Stimulated activated effector memory CD8-positive, alpha-beta T cell treated with anti-CD3 and anti-CD28 coated beads, Interleukin-12 subunit alpha, Interleukin-12 subunit beta, amount 100 ng/mL, for 72 hours (primary cell): Measurements from ENCODE around the gene ZSCAN12.
"Not testable (repeated sequence)": the region's sequence is repeated elsewhere in the genome, so short reads cannot be mapped to it uniquely, and the experiment has no call there.

ENCODE experiments used
- ATAC-seq: fragments of 150-1000 bp; cut with Tn5 transposase; 2 replicates; pipeline ENCODE4 v1.10.0; 2021
- DNase-seq, 2 donors: peaks; one replicate each; pipeline ENCODE4 v3.0.0; 2021 to 2022; ENCODE audit warnings: low spot score in 2 of 2
- H3K27ac Mint-ChIP-seq: one replicate; pipeline ENCODE4 v1.8.0; 2022; ENCODE audit warnings: mild to moderate bottlenecking, mixed read lengths
- H3K36me3 Mint-ChIP-seq: one replicate; pipeline ENCODE4 v1.8.0; 2022; ENCODE audit warnings: mild to moderate bottlenecking, mixed read lengths
- H3K4me1 Mint-ChIP-seq: one replicate; pipeline ENCODE4 v1.8.0; 2022; ENCODE audit warnings: mixed read lengths
- H3K4me3 Mint-ChIP-seq: one replicate; pipeline ENCODE4 v1.8.0; 2022; ENCODE audit warnings: mild to moderate bottlenecking, mixed read lengths
- H3K9me3 Mint-ChIP-seq: one replicate; pipeline ENCODE4 v1.8.0; 2022; ENCODE audit warnings: mixed read lengths

ZSCAN12 gene

GRCh38 chr6:28408076-28408802 is 8.7 kb upstream of the ZSCAN12 start:
- Mint-ChIP-seq H3K4me3 (no peak overlapping the region), H3K36me3 (no peaks in the 10 kb centered on the region), H3K9me3 (no peaks in the 10 kb centered on the region), H3K4me1 (peaks cover 6% of the 10 kb centered on the region), H3K27ac (peak overlapping the region; percentile 17)
- ATAC-seq (peak; percentile 88), DNase-seq (no peak)

DNA sequence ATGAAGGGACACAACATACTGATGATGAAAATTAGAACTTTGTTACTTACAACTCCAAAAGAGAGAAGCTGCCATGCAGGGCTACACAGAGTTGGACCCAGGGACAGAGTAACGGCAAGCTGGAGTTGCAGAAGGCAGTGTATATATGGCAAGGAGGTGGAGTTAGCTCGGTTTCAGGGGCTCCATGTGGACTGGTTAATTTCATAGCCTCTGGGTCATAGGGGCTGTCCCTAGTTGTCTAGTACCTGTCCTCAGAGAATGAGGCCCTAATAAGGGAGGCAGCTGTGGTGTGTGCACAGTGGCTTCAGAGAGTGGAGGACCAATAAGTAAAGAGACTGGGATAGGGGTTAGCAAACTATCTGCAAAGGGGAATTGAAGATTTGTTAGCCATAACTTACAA is 7.9 kb upstream of the ZSCAN12 start:
- Mint-ChIP-seq H3K4me1 (peaks cover 6% of the 10 kb centered on the region), H3K36me3 (no peaks in the 10 kb centered on the region), H3K27ac (no peak overlapping the region), H3K9me3 (no peaks in the 10 kb centered on the region), H3K4me3 (no peak overlapping the region)
- ATAC-seq (peak; percentile 28), DNase-seq (no peak)

DNA sequence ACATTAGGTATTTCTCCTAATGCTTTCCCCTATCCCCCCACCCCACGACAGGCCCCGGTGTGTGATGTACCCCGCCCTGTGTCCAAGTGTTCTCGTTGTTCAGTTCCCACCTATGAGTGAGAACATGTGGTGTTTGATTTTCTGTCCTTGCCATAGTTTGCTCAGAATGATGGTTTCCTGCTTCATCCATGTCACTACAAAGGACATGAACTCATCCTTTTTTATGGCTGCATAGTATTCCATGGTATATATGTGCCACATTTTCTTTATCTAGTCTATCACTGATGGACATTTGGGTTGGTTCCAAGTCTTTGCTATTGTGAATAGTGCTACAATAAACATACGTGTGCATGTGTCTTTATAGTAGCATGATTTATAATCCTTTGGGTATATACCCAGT is 4.4 kb upstream of the ZSCAN12 start:
- H3K9me3 Mint-ChIP-seq, H3K27ac Mint-ChIP-seq, H3K4me3 Mint-ChIP-seq, ATAC-seq, DNase-seq, H3K36me3 Mint-ChIP-seq: not testable (repeated sequence)
- peaks cover 14% of the 10 kb centered on the region for H3K4me1 Mint-ChIP-seq

- Mint-ChIP-seq H3K4me3 (no peak overlapping the region), H3K27ac (no peak overlapping the region)
- no peak for ATAC-seq
These were observed 2.6 kb upstream of the ZSCAN12 start for GRCh38 chr6:28402197-28402596.

GRCh38 chr6:28401172-28401571 is 1.6 kb upstream of the ZSCAN12 start:
- Mint-ChIP-seq H3K36me3 (peaks cover 24% of the 10 kb centered on the region), H3K27ac (no peak overlapping the region), H3K9me3 (no peaks in the 10 kb centered on the region), H3K4me1 (peaks cover 31% of the 10 kb centered on the region), H3K4me3 (no peak overlapping the region)
- ATAC-seq (no peak), DNase-seq (no peak)

More at GRCh38 chr6:28402197-28402596, 2.6 kb upstream of the ZSCAN12 start:
- Mint-ChIP-seq H3K36me3 (peaks cover 14% of the 10 kb centered on the region), H3K9me3 (no peaks in the 10 kb centered on the region), H3K4me1 (peaks cover 21% of the 10 kb centered on the region)
- DNase-seq: no peak

DNA sequence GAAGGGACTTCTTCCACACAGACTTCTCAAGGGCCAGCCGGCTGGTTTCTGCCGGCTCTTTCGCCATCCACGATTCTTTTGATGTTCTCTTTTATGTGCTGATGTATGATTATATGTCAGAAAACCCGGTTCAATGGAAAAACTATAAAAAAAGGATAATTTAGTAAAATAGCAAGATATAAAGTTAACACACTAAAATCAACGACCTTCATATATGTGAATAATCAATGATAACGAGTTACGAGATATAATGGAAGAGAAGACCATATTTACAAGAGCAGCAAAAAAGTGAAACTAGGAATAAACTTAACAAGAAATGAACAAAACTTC is 540 bp upstream of the ZSCAN12 start:
- Mint-ChIP-seq H3K9me3 (no peaks in the 10 kb centered on the region), H3K27ac (peak overlapping the region; percentile 93), H3K36me3 (peaks cover 35% of the 10 kb centered on the region), H3K4me1 (peaks cover 42% of the 10 kb centered on the region), H3K4me3 (peak overlapping the region; percentile 84)
- DNase-seq: no peak
- no peak for ATAC-seq

GRCh38 chr6:28395918-28396317 is 3.6 kb downstream of the ZSCAN12 start:
- H3K4me3 Mint-ChIP-seq: no peak overlapping the region
- H3K36me3 Mint-ChIP-seq: peaks cover 75% of the 10 kb centered on the region
- peaks cover 55% of the 10 kb centered on the region for H3K4me1 Mint-ChIP-seq
- H3K27ac Mint-ChIP-seq: no peak overlapping the region
- no peaks in the 10 kb centered on the region for H3K9me3 Mint-ChIP-seq
- no peak for ATAC-seq
- no peak for DNase-seq

GRCh38 chr6:28393912-28394662 is 5.5 kb downstream of the ZSCAN12 start:
- DNase-seq: no peak

DNA sequence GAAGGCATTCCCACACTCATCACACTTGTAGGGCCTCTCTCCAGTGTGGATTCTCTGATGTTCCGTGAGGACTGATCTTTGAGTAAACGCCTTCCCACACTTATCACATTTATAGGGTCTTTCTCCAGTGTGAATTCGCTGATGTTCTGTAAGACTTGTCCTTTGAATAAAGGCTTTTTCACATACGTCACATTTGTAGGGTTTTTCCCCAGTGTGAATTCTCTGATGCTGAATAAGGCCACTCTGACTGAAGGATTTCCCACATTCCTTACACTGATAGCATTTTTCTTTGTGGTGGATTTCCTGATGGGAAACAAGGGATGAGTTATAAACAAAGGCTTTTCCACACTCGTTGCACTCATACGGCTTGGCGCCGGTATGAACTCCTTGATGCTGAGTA is 8.9 kb downstream of the ZSCAN12 start:
- no peak overlapping the region for H3K4me3 Mint-ChIP-seq
- no peak for DNase-seq
- no peaks in the 10 kb centered on the region for H3K9me3 Mint-ChIP-seq
- no peak for ATAC-seq
- H3K4me1 Mint-ChIP-seq: peaks cover 30% of the 10 kb centered on the region
- no peak overlapping the region for H3K27ac Mint-ChIP-seq
- peaks cover 75% of the 10 kb centered on the region for H3K36me3 Mint-ChIP-seq

More at GRCh38 chr6:28393912-28394662, 5.5 kb downstream of the ZSCAN12 start:
- H3K4me3 Mint-ChIP-seq: no peak overlapping the region
- H3K9me3 Mint-ChIP-seq: no peaks in the 10 kb centered on the region
- H3K27ac Mint-ChIP-seq: no peak overlapping the region
- peaks cover 87% of the 10 kb centered on the region for H3K36me3 Mint-ChIP-seq
- H3K4me1 Mint-ChIP-seq: peaks cover 47% of the 10 kb centered on the region
- ATAC-seq: no peak

- H3K4me3 Mint-ChIP-seq: no peak overlapping the region
- peaks cover 66% of the 10 kb centered on the region for H3K36me3 Mint-ChIP-seq
- DNase-seq (no peak), ATAC-seq (no peak)
- H3K27ac Mint-ChIP-seq: no peak overlapping the region
- peaks cover 11% of the 10 kb centered on the region for H3K4me1 Mint-ChIP-seq
- H3K9me3 Mint-ChIP-seq: peaks cover 4% of the 10 kb centered on the region
These were observed 15.4 kb downstream of the ZSCAN12 start for GRCh38 chr6:28384143-28384533.

GRCh38 chr6:28383235-28384142 is 16.1 kb downstream of the ZSCAN12 start:
- Mint-ChIP-seq H3K9me3 (peaks cover 4% of the 10 kb centered on the region), H3K36me3 (peaks cover 64% of the 10 kb centered on the region), H3K4me3 (no peak overlapping the region), H3K4me1 (peaks cover 9% of the 10 kb centered on the region), H3K27ac (no peak overlapping the region)
- DNase-seq (no peak), ATAC-seq (no peak)

DNA sequence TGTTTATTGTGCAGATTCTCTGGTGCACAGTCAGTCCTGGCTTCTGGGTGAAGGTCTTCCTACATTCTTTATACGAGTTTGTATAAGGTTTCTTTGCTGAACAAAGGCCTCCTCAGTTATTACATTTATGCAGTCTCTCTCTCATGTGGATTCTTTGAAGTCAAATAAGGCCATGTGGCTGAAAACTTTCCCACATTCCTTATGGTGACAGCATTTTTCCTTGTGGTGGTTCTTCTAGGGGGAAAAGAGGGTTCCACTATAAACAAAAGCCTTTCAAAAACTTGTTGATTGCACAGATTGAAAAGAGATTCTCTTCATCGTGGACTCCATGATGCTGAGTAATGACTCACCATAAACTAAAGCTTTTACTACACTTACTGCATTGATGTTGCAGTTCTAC is 19.2 kb downstream of the ZSCAN12 start:
- H3K4me3 Mint-ChIP-seq: no peak overlapping the region

GRCh38 chr6:28378644-28379043 is 20.9 kb downstream of the ZSCAN12 start:
- no peak for DNase-seq
- H3K27ac Mint-ChIP-seq: no peak overlapping the region
- peaks cover 4% of the 10 kb centered on the region for H3K9me3 Mint-ChIP-seq
- no peak for ATAC-seq
- no peaks in the 10 kb centered on the region for H3K4me1 Mint-ChIP-seq
- peaks cover 58% of the 10 kb centered on the region for H3K36me3 Mint-ChIP-seq
- no peak overlapping the region for H3K4me3 Mint-ChIP-seq

More for the DNA sequence above, 19.2 kb downstream of the ZSCAN12 start:
- no peak overlapping the region for H3K27ac Mint-ChIP-seq
- H3K4me1 Mint-ChIP-seq: no peaks in the 10 kb centered on the region
- H3K36me3 Mint-ChIP-seq: peaks cover 66% of the 10 kb centered on the region
- peaks cover 4% of the 10 kb centered on the region for H3K9me3 Mint-ChIP-seq
- no peak for DNase-seq
- no peak for ATAC-seq

DNA sequence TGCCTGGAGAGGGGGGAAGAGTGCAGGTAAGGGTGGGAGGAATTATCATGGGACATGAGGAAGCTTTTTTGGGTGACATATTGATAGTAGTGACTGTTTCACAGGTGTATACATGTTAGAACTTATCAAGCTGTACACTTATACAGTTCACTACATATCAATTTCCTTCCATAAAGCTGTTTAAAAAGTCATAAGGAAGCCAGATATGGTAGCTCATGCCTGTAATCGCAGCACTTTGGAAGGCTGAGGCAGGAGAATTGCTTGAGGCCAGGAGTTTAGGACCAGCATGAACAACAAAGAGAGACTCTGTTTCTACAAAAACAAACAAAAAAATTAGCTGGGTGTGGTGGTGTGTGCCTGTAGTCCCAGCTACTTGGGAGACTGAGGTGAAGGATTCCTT is 21.7 kb downstream of the ZSCAN12 start:
- DNase-seq (no peak), ATAC-seq (no peak)
- Mint-ChIP-seq H3K4me1 (no peaks in the 10 kb centered on the region), H3K36me3 (peaks cover 54% of the 10 kb centered on the region), H3K9me3 (peaks cover 4% of the 10 kb centered on the region), H3K27ac (no peak overlapping the region), H3K4me3 (no peak overlapping the region)

DNA sequence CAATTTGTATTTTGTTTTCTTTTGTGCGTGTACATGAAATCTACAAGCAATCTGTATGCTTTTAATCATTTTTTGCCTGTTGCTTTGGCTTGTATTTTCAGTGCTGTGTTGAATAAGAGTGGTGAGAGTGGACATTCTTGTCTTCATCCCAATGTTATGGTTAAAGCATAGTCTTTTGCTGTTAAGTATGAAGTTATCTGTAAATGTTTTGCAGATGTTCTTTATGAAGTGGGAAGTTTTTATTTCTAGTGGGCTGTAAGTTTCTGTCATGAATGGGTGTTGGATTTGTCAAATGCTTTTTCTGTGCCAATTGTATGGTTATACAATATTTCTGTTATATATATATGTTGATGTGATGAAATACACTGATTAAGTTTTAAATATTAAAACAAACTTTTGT is 25.6 kb downstream of the ZSCAN12 start:
- Mint-ChIP-seq H3K36me3 (peaks cover 22% of the 10 kb centered on the region), H3K9me3 (no peaks in the 10 kb centered on the region), H3K27ac (no peak overlapping the region), H3K4me1 (no peaks in the 10 kb centered on the region), H3K4me3 (no peak overlapping the region)
- no peak for DNase-seq
- ATAC-seq: no peak
